Parathyroid adenoma (tissue), 2 donors: ENCODE measurements around the gene CIZ1.

Source experiments
- H2AFZ ChIP-seq: fragments of 300-600 bp; sonication (generic); one replicate; pipeline ENCODE4 v1.7.0; 2017; ENCODE audit warnings: antibody characterized with exemption, mild to moderate bottlenecking
- H3K27ac ChIP-seq: fragments of 300-600 bp; sonication (generic); one replicate; pipeline ENCODE4 v1.7.0; 2017
- H3K27me3 ChIP-seq: fragments of 300-600 bp; sonication (generic); one replicate; pipeline ENCODE4 v1.7.0; 2017; ENCODE audit warnings: low read length; ENCODE audit not compliant: control insufficient read depth, insufficient read depth
- H3K36me3 ChIP-seq: fragments of 300-600 bp; sonication (generic); one replicate; pipeline ENCODE4 v1.7.0; 2017; ENCODE audit warnings: low read length; ENCODE audit not compliant: control insufficient read depth, insufficient read depth
- H3K4me1 ChIP-seq: fragments of 300-600 bp; sonication (generic); one replicate; pipeline ENCODE4 v1.7.0; 2017; ENCODE audit warnings: control low read depth
- H3K4me2 ChIP-seq: fragments of 300-600 bp; sonication (generic); one replicate; pipeline ENCODE4 v1.7.0; 2017; ENCODE audit warnings: low read length
- H3K4me3 ChIP-seq: fragments of 300-600 bp; sonication (generic); one replicate; pipeline ENCODE4 v1.7.0; 2017; ENCODE audit warnings: low read depth, low read length
- H3K79me2 ChIP-seq: fragments of 300-600 bp; sonication (generic); one replicate; pipeline ENCODE4 v1.7.0; 2017; ENCODE audit warnings: control low read depth
- H3K9ac ChIP-seq: fragments of 300-600 bp; sonication (generic); one replicate; pipeline ENCODE4 v1.7.0; 2017; ENCODE audit warnings: mild to moderate bottlenecking
- H3K9me3 ChIP-seq: fragments of 300-600 bp; sonication (generic); one replicate; pipeline ENCODE4 v1.7.0; 2017; ENCODE audit warnings: low read length; ENCODE audit not compliant: control insufficient read depth
- TF ChIP-seq, protein P1 (sequence below): fragments of 300-600 bp; sonication (generic); IDR thresholded peaks from one replicate; pipeline ENCODE4 v1.7.0; 2017; ENCODE audit warnings: antibody characterized with exemption, mild to moderate bottlenecking
- donor health status: primary hyperparathyroidism.

CIZ1 gene

DNA sequence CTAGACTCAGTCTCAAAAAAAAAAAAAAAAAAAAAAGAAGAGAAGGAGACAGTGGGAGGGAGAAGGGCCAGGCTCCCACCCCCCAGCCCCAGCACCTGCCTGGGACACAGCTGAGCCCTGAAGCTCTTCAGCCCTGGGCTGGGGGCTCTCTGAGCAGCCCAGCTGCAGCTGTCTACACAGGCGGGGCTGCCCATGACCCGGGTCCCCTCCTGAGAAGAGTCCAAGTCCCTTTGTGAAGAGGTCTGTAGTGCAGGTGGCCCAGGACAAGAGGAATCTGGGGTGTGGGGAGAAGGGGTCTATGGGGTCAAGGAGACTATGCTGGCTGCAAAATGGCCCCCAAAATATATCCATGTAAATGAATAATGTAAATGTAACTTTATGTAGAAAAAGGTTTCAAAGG lies 48.8 kb downstream of the CIZ1 start:
- no peak overlapping the region for H3K9ac ChIP-seq
- no peak overlapping the region for H2AFZ ChIP-seq
- TF ChIP-seq, protein P1, sequence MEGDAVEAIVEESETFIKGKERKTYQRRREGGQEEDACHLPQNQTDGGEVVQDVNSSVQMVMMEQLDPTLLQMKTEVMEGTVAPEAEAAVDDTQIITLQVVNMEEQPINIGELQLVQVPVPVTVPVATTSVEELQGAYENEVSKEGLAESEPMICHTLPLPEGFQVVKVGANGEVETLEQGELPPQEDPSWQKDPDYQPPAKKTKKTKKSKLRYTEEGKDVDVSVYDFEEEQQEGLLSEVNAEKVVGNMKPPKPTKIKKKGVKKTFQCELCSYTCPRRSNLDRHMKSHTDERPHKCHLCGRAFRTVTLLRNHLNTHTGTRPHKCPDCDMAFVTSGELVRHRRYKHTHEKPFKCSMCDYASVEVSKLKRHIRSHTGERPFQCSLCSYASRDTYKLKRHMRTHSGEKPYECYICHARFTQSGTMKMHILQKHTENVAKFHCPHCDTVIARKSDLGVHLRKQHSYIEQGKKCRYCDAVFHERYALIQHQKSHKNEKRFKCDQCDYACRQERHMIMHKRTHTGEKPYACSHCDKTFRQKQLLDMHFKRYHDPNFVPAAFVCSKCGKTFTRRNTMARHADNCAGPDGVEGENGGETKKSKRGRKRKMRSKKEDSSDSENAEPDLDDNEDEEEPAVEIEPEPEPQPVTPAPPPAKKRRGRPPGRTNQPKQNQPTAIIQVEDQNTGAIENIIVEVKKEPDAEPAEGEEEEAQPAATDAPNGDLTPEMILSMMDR = no peak
- no peaks in the 10 kb centered on the region for H3K9me3 ChIP-seq
- no peaks in the 10 kb centered on the region for H3K79me2 ChIP-seq
- H3K4me3 ChIP-seq = no peak overlapping the region
- H3K27ac ChIP-seq = no peak overlapping the region
- H3K4me2 ChIP-seq = no peak overlapping the region
- no peaks in the 10 kb centered on the region for H3K36me3 ChIP-seq
- H3K4me1 ChIP-seq = no peaks in the 10 kb centered on the region
- H3K27me3 ChIP-seq = no peaks in the 10 kb centered on the region

DNA sequence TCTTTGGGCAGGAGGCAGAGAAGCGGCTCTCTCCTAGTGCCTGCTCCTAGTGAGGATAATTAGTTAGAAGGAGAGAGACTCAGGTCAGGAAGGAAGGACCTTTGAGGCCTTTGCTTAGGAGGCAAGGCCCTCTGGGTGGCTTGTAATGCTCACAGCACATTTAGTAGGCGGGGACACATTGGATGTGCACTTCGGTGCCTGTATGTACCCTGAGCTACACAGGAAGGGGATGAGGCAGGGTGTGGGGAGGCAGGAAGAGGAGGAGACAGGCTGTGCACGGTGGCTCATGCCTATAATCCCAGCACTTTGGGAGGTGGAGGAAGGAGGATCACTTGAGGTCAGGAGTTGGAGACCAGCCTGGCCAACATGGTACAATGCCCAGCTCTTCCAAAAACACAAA lies 49.3 kb downstream of the CIZ1 start:
- H3K27me3 ChIP-seq = no peaks in the 10 kb centered on the region
- no peaks in the 10 kb centered on the region for H3K9me3 ChIP-seq
- H3K4me3 ChIP-seq = no peak overlapping the region
- no peaks in the 10 kb centered on the region for H3K79me2 ChIP-seq
- H3K27ac ChIP-seq = no peak overlapping the region
- no peaks in the 10 kb centered on the region for H3K36me3 ChIP-seq
- no peaks in the 10 kb centered on the region for H3K4me1 ChIP-seq
- TF ChIP-seq, protein P1 = no peak
- no peak overlapping the region for H3K9ac ChIP-seq
- no peak overlapping the region for H2AFZ ChIP-seq
- no peak overlapping the region for H3K4me2 ChIP-seq

DNA sequence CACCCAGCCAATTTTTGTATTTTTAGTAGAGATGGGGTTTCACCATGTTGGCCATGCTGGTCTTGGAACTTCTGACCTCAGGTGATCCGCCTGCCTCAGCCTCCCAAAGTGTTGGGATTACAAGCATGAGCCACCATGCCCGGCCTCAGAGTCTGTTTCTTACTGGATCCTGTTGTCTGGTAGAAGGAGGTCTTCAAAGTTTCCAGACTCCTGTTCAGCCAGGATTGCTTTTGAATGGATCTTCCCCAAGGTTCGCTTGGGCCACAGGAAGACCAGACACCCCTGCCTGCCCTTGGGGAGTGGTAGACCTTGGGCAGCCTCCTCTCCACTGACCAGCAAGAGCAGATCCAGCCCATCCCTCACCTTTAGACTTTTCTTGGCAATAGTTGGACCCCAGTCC lies 49.8 kb downstream of the CIZ1 start:
- no peak overlapping the region for H2AFZ ChIP-seq
- no peaks in the 10 kb centered on the region for H3K27me3 ChIP-seq
- no peaks in the 10 kb centered on the region for H3K79me2 ChIP-seq
- no peaks in the 10 kb centered on the region for H3K9me3 ChIP-seq
- H3K4me3 ChIP-seq = no peak overlapping the region
- H3K36me3 ChIP-seq = no peaks in the 10 kb centered on the region
- H3K27ac ChIP-seq = no peak overlapping the region
- no peaks in the 10 kb centered on the region for H3K4me1 ChIP-seq
- H3K4me2 ChIP-seq = no peak overlapping the region
- no peak overlapping the region for H3K9ac ChIP-seq
- TF ChIP-seq, protein P1 = no peak

DNA sequence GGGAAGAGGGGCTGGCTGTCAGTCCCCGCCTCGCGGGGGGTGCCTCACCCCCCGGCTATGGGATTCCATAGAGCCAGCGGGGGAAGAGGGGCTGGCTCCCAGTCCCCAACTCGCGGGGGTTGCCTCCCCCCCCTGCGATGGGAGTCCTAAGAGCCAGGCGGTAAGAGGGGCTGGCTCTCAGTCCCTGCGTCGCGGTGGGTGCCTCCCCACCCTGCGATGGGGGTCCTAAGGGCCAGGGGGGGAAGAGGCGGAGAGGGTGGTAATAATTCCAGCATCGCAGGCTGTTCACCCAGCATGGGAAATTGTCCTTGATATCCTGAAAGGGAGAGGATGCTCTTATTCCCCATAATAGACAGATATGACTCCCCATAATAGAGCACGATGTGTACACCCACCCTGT lies 51.8 kb downstream of the CIZ1 start:
- H3K4me3 ChIP-seq = no peak overlapping the region
- TF ChIP-seq, protein P1 = no peak

DNA sequence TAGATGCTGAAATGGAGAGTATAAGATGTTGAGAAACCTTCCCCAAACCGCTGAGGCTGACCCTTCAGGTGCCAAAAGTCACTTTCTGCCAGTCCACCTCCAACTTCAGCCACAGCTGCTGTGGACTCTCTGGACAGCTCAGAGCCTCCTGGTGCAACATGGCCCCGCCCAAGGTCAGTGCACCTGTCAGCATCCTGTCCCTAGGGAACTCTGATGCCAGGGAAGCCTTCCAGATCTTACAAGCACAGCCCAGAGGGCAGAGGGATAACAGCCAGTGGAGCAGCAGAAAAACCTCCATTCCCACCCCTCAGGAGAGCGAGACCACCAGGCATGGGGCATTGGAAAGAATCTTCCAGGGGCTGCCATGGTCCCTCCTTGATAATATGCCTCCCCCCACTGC lies 53.4 kb downstream of the CIZ1 start:
- Histone ChIP-seq H3K9ac (no peak overlapping the region), H2AFZ (no peak overlapping the region), H3K27ac (no peak overlapping the region), H3K27me3 (no peaks in the 10 kb centered on the region), H3K4me3 (no peak overlapping the region), H3K4me1 (no peaks in the 10 kb centered on the region), H3K4me2 (no peak overlapping the region), H3K9me3 (no peaks in the 10 kb centered on the region), H3K36me3 (no peaks in the 10 kb centered on the region), H3K79me2 (no peaks in the 10 kb centered on the region)
- TF ChIP-seq, protein P1 = no peak

More for the DNA sequence above, 51.8 kb downstream of the CIZ1 start:
- Histone ChIP-seq H2AFZ (no peak overlapping the region), H3K4me1 (no peaks in the 10 kb centered on the region), H3K27ac (no peak overlapping the region), H3K36me3 (no peaks in the 10 kb centered on the region), H3K27me3 (no peaks in the 10 kb centered on the region), H3K9ac (no peak overlapping the region), H3K4me2 (no peak overlapping the region), H3K79me2 (no peaks in the 10 kb centered on the region), H3K9me3 (no peaks in the 10 kb centered on the region)
